ENCODE measurements around the gene C19orf25.
A peak's percentile ranks its signal among the peaks of the same experiment; 100 is the strongest.

C19orf25 gene

DNA sequence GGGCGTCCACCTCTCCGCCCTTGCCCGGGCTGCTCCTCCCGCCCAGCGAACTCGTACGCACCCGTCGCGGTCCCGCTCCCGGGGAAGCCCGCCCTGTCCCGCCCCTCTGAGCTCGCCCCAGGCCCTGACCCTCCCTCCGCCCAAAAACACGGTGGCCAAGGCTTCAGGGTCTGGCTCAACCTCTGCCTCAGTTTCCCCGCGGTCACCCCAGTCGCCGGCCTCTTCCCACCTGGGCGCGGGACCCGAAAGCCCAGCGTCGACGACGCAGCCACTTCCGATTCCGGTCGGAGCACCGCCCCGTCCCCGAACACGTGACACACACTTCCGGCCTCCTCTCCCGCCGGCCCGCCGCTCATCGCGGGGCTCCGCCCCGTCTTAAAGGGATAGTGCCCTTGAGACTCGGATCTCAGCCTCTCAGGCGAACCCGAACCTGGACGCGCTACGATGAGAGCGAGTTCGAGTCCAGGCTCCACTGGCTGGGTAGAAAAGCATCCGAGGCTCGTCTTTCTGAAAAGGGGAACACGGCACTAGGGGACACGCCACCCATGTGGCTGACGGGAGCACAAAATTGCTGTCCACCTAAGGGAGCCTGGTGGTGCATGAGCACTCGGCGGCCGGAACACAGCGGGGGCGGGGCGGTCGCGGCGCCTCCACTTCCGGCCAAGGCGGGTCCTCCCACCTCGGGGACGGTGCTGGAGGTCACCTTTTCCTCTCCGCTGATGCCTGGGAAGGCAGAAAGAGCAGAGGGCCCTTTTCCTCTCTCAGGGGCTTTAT, at the start of gene C19orf25:
Gene C19orf25 (minus strand): TSS at position 282 of the 774 bp plus-strand sequence. CDS start 312 bp downstream, outside the sequence.
- H3K27me3 ChIP-seq (replicated peaks), result no peaks in the 10 kb centered on the region
- in situ Hi-C loops (cut with HindIII; ENCODE audit: low pct_ligation_motif_present, low sequenced_read_pairs), result no loop called here

DNA sequence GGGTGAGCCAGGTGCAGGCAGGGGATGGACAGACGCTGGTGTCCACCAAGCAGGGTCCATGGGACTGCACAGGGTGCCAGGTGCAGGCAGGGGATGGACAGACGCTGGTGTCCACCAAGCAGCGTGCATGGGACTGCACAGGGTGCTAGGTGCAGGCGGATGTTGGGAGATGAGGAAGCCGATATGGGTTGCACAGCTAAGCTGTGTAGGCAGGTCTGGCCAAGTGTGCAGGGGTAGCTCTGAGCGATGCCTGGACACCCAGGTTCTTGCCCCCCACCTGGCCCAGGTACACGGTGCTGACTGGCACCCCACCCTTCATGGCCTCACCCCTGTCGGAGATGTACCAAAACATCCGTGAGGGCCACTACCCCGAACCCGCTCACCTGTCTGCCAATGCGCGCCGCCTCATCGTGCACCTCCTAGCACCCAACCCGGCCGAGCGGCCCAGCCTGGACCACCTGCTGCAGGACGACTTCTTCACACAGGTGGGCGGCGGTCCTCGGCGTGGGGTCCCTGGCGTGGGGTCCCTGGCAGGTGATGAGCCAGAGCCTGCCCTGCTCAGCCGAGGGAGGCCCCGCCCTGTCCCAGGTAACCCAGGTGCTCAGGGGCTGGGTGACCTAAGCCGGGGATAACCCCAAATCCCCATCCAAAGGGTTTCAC, 48.8 kb upstream of the C19orf25 start:
- Histone ChIP-seq H3K27ac (no peak overlapping the region), H3K27me3 (replicated peaks) (peaks cover 27% of the 10 kb centered on the region), H3K4me3 (ENCODE audit: low read depth, low read length) (no peak overlapping the region), H3K36me3 (replicated peaks) (no peaks in the 10 kb centered on the region)
- DNase-seq, result no peak
- in situ Hi-C loops (cut with HindIII; ENCODE audit: low pct_ligation_motif_present, low sequenced_read_pairs), result no loop called here
- TF ChIP-seq, protein P1, sequence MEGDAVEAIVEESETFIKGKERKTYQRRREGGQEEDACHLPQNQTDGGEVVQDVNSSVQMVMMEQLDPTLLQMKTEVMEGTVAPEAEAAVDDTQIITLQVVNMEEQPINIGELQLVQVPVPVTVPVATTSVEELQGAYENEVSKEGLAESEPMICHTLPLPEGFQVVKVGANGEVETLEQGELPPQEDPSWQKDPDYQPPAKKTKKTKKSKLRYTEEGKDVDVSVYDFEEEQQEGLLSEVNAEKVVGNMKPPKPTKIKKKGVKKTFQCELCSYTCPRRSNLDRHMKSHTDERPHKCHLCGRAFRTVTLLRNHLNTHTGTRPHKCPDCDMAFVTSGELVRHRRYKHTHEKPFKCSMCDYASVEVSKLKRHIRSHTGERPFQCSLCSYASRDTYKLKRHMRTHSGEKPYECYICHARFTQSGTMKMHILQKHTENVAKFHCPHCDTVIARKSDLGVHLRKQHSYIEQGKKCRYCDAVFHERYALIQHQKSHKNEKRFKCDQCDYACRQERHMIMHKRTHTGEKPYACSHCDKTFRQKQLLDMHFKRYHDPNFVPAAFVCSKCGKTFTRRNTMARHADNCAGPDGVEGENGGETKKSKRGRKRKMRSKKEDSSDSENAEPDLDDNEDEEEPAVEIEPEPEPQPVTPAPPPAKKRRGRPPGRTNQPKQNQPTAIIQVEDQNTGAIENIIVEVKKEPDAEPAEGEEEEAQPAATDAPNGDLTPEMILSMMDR (IDR thresholded peaks at IDR 0.05; ENCODE audit: low read depth, low read length, missing control alignments), result no peak

More for the DNA sequence above, at the start of gene C19orf25:
- TF ChIP-seq, protein P1 (IDR thresholded peaks at IDR 0.05; ENCODE audit: low read depth, low read length, missing control alignments), result no peak
- Histone ChIP-seq H3K4me3 (ENCODE audit: low read depth, low read length) (peak within 1 kb of the TSS; percentile 78), H3K36me3 (replicated peaks) (no peaks in the 10 kb centered on the region), H3K27ac (peak within 1 kb of the TSS; percentile 3)
- DNase-seq, result peak; percentile 87

DNA sequence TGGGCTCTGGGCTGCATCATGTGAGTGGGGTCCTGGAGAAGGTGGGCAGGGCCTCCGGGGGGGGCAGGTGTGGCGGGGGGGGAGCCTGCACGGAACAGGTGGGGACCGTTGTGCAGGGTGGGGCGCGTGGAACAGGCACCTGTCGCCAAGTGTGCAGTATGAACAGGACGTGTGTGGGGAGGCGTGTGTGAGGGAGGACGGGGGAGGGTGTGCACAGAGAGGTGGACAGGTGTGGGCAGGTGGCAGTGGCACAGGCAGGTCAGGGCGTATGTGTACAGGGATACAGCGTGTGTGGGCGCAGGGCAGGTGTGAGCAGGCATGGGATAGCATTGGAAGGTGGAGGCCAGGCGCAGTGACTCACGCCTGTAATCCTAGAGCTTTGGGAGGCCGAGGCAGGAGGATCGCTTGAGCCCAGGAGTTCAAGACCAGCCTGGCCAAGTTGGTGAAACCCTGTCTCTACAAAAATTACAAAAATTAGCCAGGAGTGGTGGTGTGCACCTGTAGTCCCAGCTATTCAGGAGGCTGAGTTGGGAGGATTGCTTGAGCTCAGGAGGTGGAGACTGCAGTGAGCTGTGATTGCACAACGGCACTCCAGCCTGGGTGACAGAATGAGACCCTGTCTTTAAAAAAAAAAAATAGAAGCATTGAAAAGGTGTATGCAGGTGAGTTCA, 48.1 kb upstream of the C19orf25 start:
- Histone ChIP-seq H3K27me3 (replicated peaks) (peaks cover 30% of the 10 kb centered on the region), H3K27ac (no peak overlapping the region), H3K36me3 (replicated peaks) (no peaks in the 10 kb centered on the region), H3K4me3 (ENCODE audit: low read depth, low read length) (no peak overlapping the region)
- TF ChIP-seq, protein P1 (IDR thresholded peaks at IDR 0.05; ENCODE audit: low read depth, low read length, missing control alignments), result no peak
- DNase-seq, result no peak
- in situ Hi-C loops (cut with HindIII; ENCODE audit: low pct_ligation_motif_present, low sequenced_read_pairs), result no loop called here

DNA sequence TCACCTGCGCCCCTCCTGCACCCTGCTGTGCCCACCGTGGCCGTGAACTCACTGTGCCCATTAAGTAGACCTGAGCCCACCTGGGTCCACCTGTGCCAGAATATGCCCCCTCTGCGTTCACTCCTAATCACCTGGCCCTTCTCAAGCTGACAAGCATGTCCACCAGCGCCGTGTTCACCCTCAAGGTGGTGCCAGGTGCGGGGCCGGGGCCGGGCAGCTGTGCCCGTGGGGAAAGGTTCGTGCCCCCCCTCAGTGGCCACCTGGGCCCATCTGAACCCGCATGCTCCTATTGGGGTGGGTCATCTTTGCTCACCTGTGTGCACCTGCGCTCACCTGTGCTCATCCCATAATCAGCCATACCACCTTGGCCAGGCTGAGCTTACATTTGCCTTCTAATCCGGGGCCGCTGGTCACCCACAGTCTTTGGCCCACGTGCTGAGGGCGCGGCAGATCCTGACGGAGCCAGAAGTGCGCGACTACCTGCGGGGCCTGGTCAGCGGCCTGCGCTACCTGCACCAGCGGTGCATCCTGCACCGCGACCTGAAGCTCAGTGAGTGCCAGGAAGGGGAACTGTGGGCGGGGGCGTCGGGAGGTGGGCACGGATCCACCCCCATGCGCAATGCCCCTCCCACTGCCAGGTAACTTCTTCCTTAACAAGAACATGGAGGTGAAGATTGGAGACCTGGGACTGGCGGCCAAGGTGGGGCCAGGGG, 47.2 kb upstream of the C19orf25 start:
- in situ Hi-C loops (cut with HindIII; ENCODE audit: low pct_ligation_motif_present, low sequenced_read_pairs), result no loop called here
- H3K27me3 ChIP-seq (replicated peaks), result peaks cover 30% of the 10 kb centered on the region
- no peak overlapping the region for H3K27ac ChIP-seq
- H3K36me3 ChIP-seq (replicated peaks), result no peaks in the 10 kb centered on the region
- TF ChIP-seq, protein P1 (IDR thresholded peaks at IDR 0.05; ENCODE audit: low read depth, low read length, missing control alignments), result no peak
- no peak for DNase-seq
- no peak overlapping the region for H3K4me3 ChIP-seq (ENCODE audit: low read depth, low read length)

DNA sequence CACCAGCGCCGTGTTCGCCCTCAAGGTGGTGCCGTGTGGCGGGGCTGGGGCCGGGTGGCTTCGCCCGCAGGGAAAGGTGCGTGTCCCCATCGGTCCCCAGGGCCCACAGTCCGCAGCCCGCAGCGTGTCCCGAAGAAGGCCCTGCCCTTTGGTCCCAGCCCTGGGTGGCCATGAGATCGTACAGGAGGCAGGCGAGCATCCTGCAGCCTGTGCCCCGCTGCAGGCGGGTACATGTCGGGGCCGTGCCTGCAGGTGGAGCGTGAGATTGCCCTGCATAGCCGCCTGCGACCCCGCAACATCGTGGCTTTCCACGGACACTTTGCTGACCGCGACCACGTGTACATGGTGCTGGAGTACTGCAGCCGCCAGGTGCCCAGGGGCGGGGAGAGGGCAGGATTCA, 46.3 kb upstream of the C19orf25 start:
- no peak overlapping the region for H3K4me3 ChIP-seq (ENCODE audit: low read depth, low read length)
- TF ChIP-seq, protein P1 (IDR thresholded peaks at IDR 0.05; ENCODE audit: low read depth, low read length, missing control alignments), result no peak
- DNase-seq, result no peak
- no peak overlapping the region for H3K27ac ChIP-seq
- in situ Hi-C loops (cut with HindIII; ENCODE audit: low pct_ligation_motif_present, low sequenced_read_pairs), result no loop called here
- H3K36me3 ChIP-seq (replicated peaks), result no peaks in the 10 kb centered on the region
- H3K27me3 ChIP-seq (replicated peaks), result peaks cover 30% of the 10 kb centered on the region
